Endothelial cell of umbilical vein (primary cell): ENCODE data around the gene GRAMD1B. TPM values are rescaled to one million over a fixed set of nuclear protein-coding genes. Genes with fewer than 3 reads are reported as not detected.

Experiments
- BruUV-seq: library from RNA; stranded (reverse); fragments of 400-500 nt; replicated peaks from 2 replicates; lab custom pipeline; 2021; lab: Mats Ljungman, UMichigan
- CTCF ChIA-PET: fragments of 300-600, 350-600 bp; sonication (Branson Sonifier 250); formaldehyde crosslinking; loops from one replicate; lab custom pipeline; 2021; ENCODE audit warnings: antibody characterized with exemption, inconsistent platforms; lab: Charles Lee
- POLR2A ChIA-PET: fragments of 300-600, 350-600 bp; sonication (Branson Sonifier 250); formaldehyde crosslinking; loops from one replicate; lab custom pipeline; 2021; ENCODE audit warnings: antibody characterized with exemption, inconsistent platforms; lab: Charles Lee
- DNase-seq: peaks from one replicate; pipeline ENCODE4 v3.0.0-alpha.2; 2011; ENCODE audit warnings: low read depth, low spot score
- FAIRE-seq: peaks from 2 replicates; lab custom pipeline; 2011; peaks lifted over from hg19 to GRCh38; lab: Jason Lieb, UNC
- H2AFZ ChIP-seq: 2 replicates; pipeline ENCODE4 v1.6.0; 2012; ENCODE audit warnings: low read depth, low read length, control low read depth, inconsistent platforms
- H3K27ac ChIP-seq: 2 replicates; pipeline ENCODE4 v1.5.1; 2011; ENCODE audit warnings: low read depth, mild to moderate bottlenecking, control low read depth, low read length, moderate library complexity; ENCODE audit not compliant: insufficient read depth
- H3K27me3 ChIP-seq, 2 experiments: 2 replicates each; pipeline versions ENCODE4 v1.6.0 to v1.6.1; 2011; ENCODE audit warnings: low read length in 2 of 2, mixed read lengths in 1 of 2; ENCODE audit not compliant: control insufficient read depth in 2 of 2, insufficient read depth in 2 of 2
- H3K36me3 ChIP-seq, 2 experiments: 2 replicates in 1 of 2; 3 replicates in 1 of 2; pipeline ENCODE4 v1.5.1; 2011; ENCODE audit warnings: low read length in 2 of 2, mild to moderate bottlenecking in 1 of 2, moderate library complexity in 1 of 2; ENCODE audit not compliant: control insufficient read depth in 2 of 2, insufficient read depth in 2 of 2; ENCODE audit errors: extremely low read depth in 1 of 2
- H3K4me1 ChIP-seq: 3 replicates; pipeline ENCODE4 v1.5.1; 2011; ENCODE audit warnings: mild to moderate bottlenecking, low read length; ENCODE audit not compliant: control insufficient read depth, insufficient read depth; ENCODE audit errors: extremely low read depth
- H3K4me2 ChIP-seq: 2 replicates; pipeline ENCODE4 v1.6.1; 2011; ENCODE audit warnings: low read length, control low read depth, mixed read lengths; ENCODE audit not compliant: insufficient read depth
- H3K4me3 ChIP-seq, 3 experiments: fragments of 200-600 bp in 1 of 3; sonication (generic), shearing (Covaris generic) in 1 of 3; replicated peaks in 1 of 3; 2 replicates each; pipeline ENCODE4 v1.5.1; 2011 to 2016; ENCODE audit warnings: control low read depth in 3 of 3, low read length in 3 of 3, mild to moderate bottlenecking in 2 of 3, inconsistent platforms in 1 of 3, low read depth in 1 of 3, moderate library complexity in 1 of 3; ENCODE audit not compliant: insufficient read depth in 1 of 3
- H3K79me2 ChIP-seq: 2 replicates; pipeline ENCODE4 v1.6.0; 2012; ENCODE audit warnings: low read length, inconsistent platforms; ENCODE audit not compliant: control insufficient read depth, insufficient read depth
- H3K9ac ChIP-seq: replicated peaks from 2 replicates; pipeline ENCODE3; 2011; ENCODE audit warnings: low read length, control low read depth; ENCODE audit not compliant: insufficient read depth; ENCODE audit errors: extremely low read depth
- H3K9me1 ChIP-seq: replicated peaks from 3 replicates; pipeline ENCODE4 v1.6.0; 2011; ENCODE audit warnings: mild to moderate bottlenecking, low read length; ENCODE audit not compliant: control insufficient read depth, insufficient read depth; ENCODE audit errors: extremely low read depth
- H3K9me3 ChIP-seq: replicated peaks from 2 replicates; pipeline ENCODE4 v1.5.1; 2012; ENCODE audit warnings: low read length, inconsistent platforms; ENCODE audit not compliant: control insufficient read depth, insufficient read depth
- H4K20me1 ChIP-seq: replicated peaks from 2 replicates; pipeline ENCODE3; 2011; ENCODE audit warnings: mild to moderate bottlenecking, low read length; ENCODE audit not compliant: control insufficient read depth, insufficient read depth; ENCODE audit errors: extremely low read depth
- CTCF ChIP-seq, 2 donors: IDR thresholded peaks; 1 replicate in 1 of 2; 2 replicates in 1 of 2; pipeline ENCODE4 v1.5.1; 2011; ENCODE audit warnings: low read length in 2 of 2, mild to moderate bottlenecking in 2 of 2, moderate library complexity in 2 of 2, control low read depth in 1 of 2, inconsistent platforms in 1 of 2, low read depth in 1 of 2; ENCODE audit not compliant: insufficient read depth in 1 of 2; ENCODE audit errors: extremely low read depth in 1 of 2
- EZH2 ChIP-seq: IDR thresholded peaks from 2 replicates; pipeline ENCODE4 v1.6.1; 2012; ENCODE audit warnings: borderline replicate concordance, low read depth, mild to moderate bottlenecking, moderate library complexity, low read length, inconsistent platforms; ENCODE audit not compliant: severe bottlenecking
- FOS ChIP-seq: IDR thresholded peaks from 2 replicates; pipeline ENCODE4 v1.6.1; 2011; ENCODE audit warnings: mild to moderate bottlenecking, low read length, moderate library complexity, borderline replicate concordance; ENCODE audit not compliant: insufficient read depth
- GATA2 ChIP-seq: IDR thresholded peaks from 2 replicates; pipeline ENCODE4 v1.7.0; 2011; ENCODE audit warnings: low read depth, mild to moderate bottlenecking, moderate library complexity, mixed read lengths, low read length; ENCODE audit not compliant: insufficient read length, insufficient read depth
- dilution Hi-C: fragments of 300-500 bp; cut with MboI; formaldehyde crosslinking; loops from one replicate; pipeline ENCODE4 v1.15.0; 2019; ENCODE audit warnings: low sequenced_read_pairs; ENCODE audit not compliant: extremely low pct_ligation_motif_present
- intact Hi-C: fragments of 100-400 bp; cut with micrococcal nuclease; formaldehyde crosslinking; loops from one replicate; pipeline ENCODE4 v1.10.0; 2022
- polyA plus RNA-seq, 4 experiments: library from polyadenylated mRNA; depleted of rRNA in 3 of 4; stranded (reverse) in 3 of 4; unstranded in 1 of 4; fragments of >200 nt; gene quantifications; 2 replicates each; pipeline versions ENCODE4 v1.2.1 to v1.2.3, GENCODE V29; 2011 to 2012; ENCODE audit warnings: missing spikeins in 1 of 4
- total RNA-seq: library from RNA; stranded (reverse); gene quantifications from 2 replicates; pipeline ENCODE4 v1.2.3, GENCODE V29; 2021

GRAMD1B gene
- total and polyA plus RNA-seq, 2 donors (not counting 3 experiments of a cell fraction or from before 2014, with no cell fraction given): 5.1 to 11.1 TPM

GRCh38 chr11:123588117-123588863 lies 158.2 kb downstream of the GRAMD1B start:
- Histone ChIP-seq H2AFZ (no peak overlapping the region), H3K9me3 (no peaks in the 10 kb centered on the region), H3K9ac (no peak overlapping the region), H3K4me2 (no peak overlapping the region), H3K27me3 (no peaks in the 10 kb centered on the region), H3K79me2 (no peaks in the 10 kb centered on the region), H4K20me1 (no peaks in the 10 kb centered on the region), H3K27ac (no peak overlapping the region), H3K9me1 (no peaks in the 10 kb centered on the region), H3K4me1 (peaks cover 21% of the 10 kb centered on the region), H3K4me3 (no peak overlapping the region), H3K36me3 (no peaks in the 10 kb centered on the region)
- no peak for TF ChIP-seq CTCF (IDR thresholded peaks at IDR 0.05; ENCODE audit: extremely low read depth in 1 of 2, insufficient read depth in 1 of 2, low read depth in 1 of 2, low read length in 2 of 2)
- TF ChIP-seq EZH2: no peak
- no peak for TF ChIP-seq FOS
- TF ChIP-seq GATA2: no peak
- ChIA-PET CTCF (interaction anchor here (1.0 to 3.7 kb wide), 2 partner anchors 7 to 13 kb away, joined by 3 to 46 read pairs; no protein-coding TSS in a partner anchor), POLR2A (no interaction called here)
- FAIRE-seq: no peak
- no peak for DNase-seq
- no TSS peak for BruUV-seq
- dilution Hi-C loops: no loop called here
- intact Hi-C loops: no loop called here
